Measurements from ENCODE around the gene TMPRSS9.

- TF ChIP-seq POLR2A (IDR thresholded peaks at IDR 0.05; ENCODE audit: low read length) (no peak), GATA1 (IDR thresholded peaks at IDR 0.05; ENCODE audit: low read depth, low read length) (no peak)
These were observed 44.2 kb upstream of the TMPRSS9 start for GRCh38 chr19:2315818-2316353.

Data from erythroblast (primary cell).